HepG2 (cell line): ENCODE measurements around the gene MVP. TPM values are rescaled to one million over a fixed set of nuclear protein-coding genes. Genes with fewer than 3 reads are reported as not detected.

Experiments used
- BRD4 ChIP-seq: sonication (generic); formaldehyde crosslinking; IDR thresholded peaks from 2 replicates; pipeline ENCODE4 v1.4.0; 2020; ENCODE audit warnings: missing genetic modification reagents
- CEBPG ChIP-seq: IDR thresholded peaks from 2 replicates; pipeline ENCODE4 v1.6.1; 2016
- HNRNPH1 ChIP-seq: fragments of 200-400 bp; formaldehyde crosslinking; optimal IDR thresholded peaks from 2 replicates; pipeline ENCODE3; 2017; ENCODE audit warnings: mild to moderate bottlenecking, low read depth, low read length
- MED13 ChIP-seq: sonication (generic); formaldehyde crosslinking; IDR thresholded peaks from 2 replicates; pipeline ENCODE4 v1.5.0; 2020; ENCODE audit warnings: missing genetic modification reagents
- MYNN ChIP-seq: sonication (generic); formaldehyde crosslinking; IDR thresholded peaks from 2 replicates; pipeline ENCODE4 v1.4.0; 2020; ENCODE audit warnings: mild to moderate bottlenecking, low read depth, missing genetic modification reagents
- ONECUT2 ChIP-seq: sonication (generic); formaldehyde crosslinking; IDR thresholded peaks from 2 replicates; pipeline ENCODE4 v1.4.0; 2020; ENCODE audit warnings: missing genetic modification reagents
- PTBP1 ChIP-seq: fragments of 200-400 bp; formaldehyde crosslinking; IDR thresholded peaks from 2 replicates; pipeline ENCODE4 v1.6.1; 2018; ENCODE audit warnings: low read length, low read depth; ENCODE audit not compliant: poor library complexity, severe bottlenecking
- SP140L ChIP-seq: sonication (generic); formaldehyde crosslinking; IDR thresholded peaks from 2 replicates; pipeline ENCODE4 v1.4.0; 2020; ENCODE audit warnings: missing genetic modification reagents, borderline replicate concordance
- ZBTB3 ChIP-seq: sonication (generic); formaldehyde crosslinking; IDR thresholded peaks from 2 replicates; pipeline ENCODE4 v1.4.0; 2020; ENCODE audit warnings: low read depth, mild to moderate bottlenecking, moderate library complexity, missing genetic modification reagents, borderline replicate concordance
- ZNF280D ChIP-seq: sonication (generic); formaldehyde crosslinking; IDR thresholded peaks from 2 replicates; pipeline ENCODE4 v1.5.1; 2020; ENCODE audit warnings: mild to moderate bottlenecking, missing genetic modification reagents
- ZNF30 ChIP-seq: sonication (generic); formaldehyde crosslinking; IDR thresholded peaks from 2 replicates; pipeline ENCODE4 v1.5.0; 2020; ENCODE audit warnings: mild to moderate bottlenecking, missing genetic modification reagents
- ZNF326 ChIP-seq: sonication (generic); formaldehyde crosslinking; IDR thresholded peaks from 2 replicates; pipeline ENCODE4 v1.4.0; 2020; ENCODE audit warnings: missing genetic modification reagents, borderline replicate concordance
- ZNF460 ChIP-seq: sonication (generic); formaldehyde crosslinking; IDR thresholded peaks from 2 replicates; pipeline ENCODE4 v1.5.1; 2020; ENCODE audit warnings: missing genetic modification reagents, mild to moderate bottlenecking, borderline replicate concordance
- ZNF510 ChIP-seq: sonication (generic); formaldehyde crosslinking; IDR thresholded peaks from 2 replicates; pipeline ENCODE4 v1.4.0; 2020; ENCODE audit warnings: low read depth, mild to moderate bottlenecking, missing genetic modification reagents
- ZNF556 ChIP-seq: sonication (generic); formaldehyde crosslinking; IDR thresholded peaks from 2 replicates; pipeline ENCODE4 v1.4.0; 2020; ENCODE audit warnings: mild to moderate bottlenecking, missing genetic modification reagents, borderline replicate concordance
- polyA plus RNA-seq, 8 experiments: library from polyadenylated mRNA; depleted of rRNA in 3 of 8; stranded (reverse) in 7 of 8; unstranded in 1 of 8; fragments of >200 nt; fragmentation: Illumina TruSeq in 4 of 8; extraction: Trizol in 4 of 8; gene quantifications; 2 replicates each; pipeline versions ENCODE4 v1.2.1 to v1.2.3, GENCODE V29; 2011 to 2016; ENCODE audit warnings: low read depth in 4 of 8, missing spikeins in 1 of 8, mixed read lengths in 1 of 8; ENCODE audit not compliant: insufficient read depth in 1 of 8
- total RNA-seq, 5 experiments: library from RNA; depleted of rRNA; stranded (reverse); fragments of >200 nt; fragmentation: Illumina TruSeq; extraction: Trizol; gene quantifications; 2 replicates each; pipeline ENCODE4 v1.2.3, GENCODE V29; 2016; ENCODE audit warnings: low read depth in 1 of 5
- TF ChIP-seq, protein P1 (sequence below): sonication (generic); formaldehyde crosslinking; IDR thresholded peaks from 2 replicates; pipeline ENCODE4 v1.5.0; 2020; ENCODE audit warnings: mild to moderate bottlenecking, missing genetic modification reagents, borderline replicate concordance
- TF ChIP-seq, protein P2 (sequence below): sonication (generic); formaldehyde crosslinking; IDR thresholded peaks from 2 replicates; pipeline ENCODE4 v1.5.0; 2020; ENCODE audit warnings: missing genetic modification reagents, mild to moderate bottlenecking, borderline replicate concordance

The MVP gene
- total and polyA plus RNA-seq, 2 of the 13 experiments (the other 11 are each of a cell fraction or from before 2014, with no cell fraction given) = 22.9 to 43.5 TPM

DNA sequence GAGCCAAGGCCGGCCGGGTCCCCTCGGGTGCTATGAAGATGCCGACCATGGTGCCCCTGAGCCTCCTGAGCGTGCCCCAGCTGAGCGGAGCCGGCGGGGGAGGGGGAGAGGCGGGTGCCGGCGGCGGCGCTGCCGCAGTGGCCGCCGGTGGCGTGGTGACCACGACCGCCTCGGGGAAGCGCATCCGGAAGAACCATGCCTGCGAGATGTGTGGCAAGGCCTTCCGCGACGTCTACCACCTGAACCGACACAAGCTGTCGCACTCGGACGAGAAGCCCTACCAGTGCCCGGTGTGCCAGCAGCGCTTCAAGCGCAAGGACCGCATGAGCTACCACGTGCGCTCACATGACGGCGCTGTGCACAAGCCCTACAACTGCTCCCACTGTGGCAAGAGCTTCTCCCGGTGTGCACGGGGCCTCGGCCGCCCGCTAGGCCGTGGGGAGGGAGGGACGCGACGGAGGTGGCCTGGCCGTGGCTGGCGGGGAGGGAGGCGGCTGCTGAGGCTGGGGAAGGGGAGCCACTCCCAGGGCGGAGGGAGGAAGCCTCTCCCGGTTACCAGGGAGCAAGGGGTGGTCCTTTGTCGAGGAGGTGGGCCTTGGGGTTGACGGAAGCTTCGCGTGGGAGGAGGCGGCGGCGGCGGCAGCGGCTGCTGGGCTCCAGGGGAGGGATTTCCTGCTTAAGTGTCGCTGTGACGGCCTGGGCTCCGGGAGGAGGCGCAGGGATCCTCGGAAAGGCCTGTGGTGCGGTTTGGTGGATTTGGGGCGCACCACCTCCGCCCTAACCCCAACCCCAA, 12.6 kb upstream of the MVP start (continued):
- no peak for TF ChIP-seq ZNF326 (CRISPR knock-in tag)
- TF ChIP-seq ZNF460 (CRISPR knock-in tag) = no peak
- peak; percentile 96 for TF ChIP-seq BRD4
- TF ChIP-seq ZNF30 = peak; percentile 99
- TF ChIP-seq ONECUT2 (CRISPR knock-in tag) = peak; percentile 60
- peak; percentile 99 for TF ChIP-seq ZNF556 (CRISPR knock-in tag)
- 0 out of 2 replicates have a peak, but pooled peaks have one; percentile 35 for TF ChIP-seq CEBPG (CRISPR knock-in tag)
- TF ChIP-seq, protein P1, sequence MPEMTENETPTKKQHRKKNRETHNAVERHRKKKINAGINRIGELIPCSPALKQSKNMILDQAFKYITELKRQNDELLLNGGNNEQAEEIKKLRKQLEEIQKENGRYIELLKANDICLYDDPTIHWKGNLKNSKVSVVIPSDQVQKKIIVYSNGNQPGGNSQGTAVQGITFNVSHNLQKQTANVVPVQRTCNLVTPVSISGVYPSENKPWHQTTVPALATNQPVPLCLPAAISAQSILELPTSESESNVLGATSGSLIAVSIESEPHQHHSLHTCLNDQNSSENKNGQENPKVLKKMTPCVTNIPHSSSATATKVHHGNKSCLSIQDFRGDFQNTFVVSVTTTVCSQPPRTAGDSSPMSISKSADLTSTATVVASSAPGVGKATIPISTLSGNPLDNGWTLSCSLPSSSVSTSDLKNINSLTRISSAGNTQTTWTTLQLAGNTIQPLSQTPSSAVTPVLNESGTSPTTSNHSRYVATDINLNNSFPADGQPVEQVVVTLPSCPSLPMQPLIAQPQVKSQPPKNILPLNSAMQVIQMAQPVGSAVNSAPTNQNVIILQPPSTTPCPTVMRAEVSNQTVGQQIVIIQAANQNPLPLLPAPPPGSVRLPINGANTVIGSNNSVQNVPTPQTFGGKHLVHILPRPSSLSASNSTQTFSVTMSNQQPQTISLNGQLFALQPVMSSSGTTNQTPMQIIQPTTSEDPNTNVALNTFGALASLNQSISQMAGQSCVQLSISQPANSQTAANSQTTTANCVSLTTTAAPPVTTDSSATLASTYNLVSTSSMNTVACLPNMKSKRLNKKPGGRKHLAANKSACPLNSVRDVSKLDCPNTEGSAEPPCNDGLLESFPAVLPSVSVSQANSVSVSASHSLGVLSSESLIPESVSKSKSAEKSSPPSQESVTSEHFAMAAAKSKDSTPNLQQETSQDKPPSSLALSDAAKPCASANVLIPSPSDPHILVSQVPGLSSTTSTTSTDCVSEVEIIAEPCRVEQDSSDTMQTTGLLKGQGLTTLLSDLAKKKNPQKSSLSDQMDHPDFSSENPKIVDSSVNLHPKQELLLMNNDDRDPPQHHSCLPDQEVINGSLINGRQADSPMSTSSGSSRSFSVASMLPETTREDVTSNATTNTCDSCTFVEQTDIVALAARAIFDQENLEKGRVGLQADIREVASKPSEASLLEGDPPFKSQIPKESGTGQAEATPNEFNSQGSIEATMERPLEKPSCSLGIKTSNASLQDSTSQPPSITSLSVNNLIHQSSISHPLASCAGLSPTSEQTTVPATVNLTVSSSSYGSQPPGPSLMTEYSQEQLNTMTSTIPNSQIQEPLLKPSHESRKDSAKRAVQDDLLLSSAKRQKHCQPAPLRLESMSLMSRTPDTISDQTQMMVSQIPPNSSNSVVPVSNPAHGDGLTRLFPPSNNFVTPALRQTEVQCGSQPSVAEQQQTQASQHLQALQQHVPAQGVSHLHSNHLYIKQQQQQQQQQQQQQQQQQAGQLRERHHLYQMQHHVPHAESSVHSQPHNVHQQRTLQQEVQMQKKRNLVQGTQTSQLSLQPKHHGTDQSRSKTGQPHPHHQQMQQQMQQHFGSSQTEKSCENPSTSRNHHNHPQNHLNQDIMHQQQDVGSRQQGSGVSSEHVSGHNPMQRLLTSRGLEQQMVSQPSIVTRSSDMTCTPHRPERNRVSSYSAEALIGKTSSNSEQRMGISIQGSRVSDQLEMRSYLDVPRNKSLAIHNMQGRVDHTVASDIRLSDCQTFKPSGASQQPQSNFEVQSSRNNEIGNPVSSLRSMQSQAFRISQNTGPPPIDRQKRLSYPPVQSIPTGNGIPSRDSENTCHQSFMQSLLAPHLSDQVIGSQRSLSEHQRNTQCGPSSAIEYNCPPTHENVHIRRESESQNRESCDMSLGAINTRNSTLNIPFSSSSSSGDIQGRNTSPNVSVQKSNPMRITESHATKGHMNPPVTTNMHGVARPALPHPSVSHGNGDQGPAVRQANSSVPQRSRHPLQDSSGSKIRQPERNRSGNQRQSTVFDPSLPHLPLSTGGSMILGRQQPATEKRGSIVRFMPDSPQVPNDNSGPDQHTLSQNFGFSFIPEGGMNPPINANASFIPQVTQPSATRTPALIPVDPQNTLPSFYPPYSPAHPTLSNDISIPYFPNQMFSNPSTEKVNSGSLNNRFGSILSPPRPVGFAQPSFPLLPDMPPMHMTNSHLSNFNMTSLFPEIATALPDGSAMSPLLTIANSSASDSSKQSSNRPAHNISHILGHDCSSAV (CRISPR knock-in tag) = no peak
- TF ChIP-seq HNRNPH1 = peak; percentile 24
- TF ChIP-seq SP140L (CRISPR knock-in tag) = no peak
- TF ChIP-seq ZNF510 = peak; percentile 98; the same call in 1 of the 2 replicates
- peak; percentile 86; the same call in 1 of the 2 replicates for TF ChIP-seq MED13 (CRISPR knock-in tag)
- peak; percentile 78; the same call in 1 of the 2 replicates for TF ChIP-seq MYNN (CRISPR knock-in tag)
- TF ChIP-seq ZNF280D (CRISPR knock-in tag) = peak; percentile 98
- TF ChIP-seq, protein P2, sequence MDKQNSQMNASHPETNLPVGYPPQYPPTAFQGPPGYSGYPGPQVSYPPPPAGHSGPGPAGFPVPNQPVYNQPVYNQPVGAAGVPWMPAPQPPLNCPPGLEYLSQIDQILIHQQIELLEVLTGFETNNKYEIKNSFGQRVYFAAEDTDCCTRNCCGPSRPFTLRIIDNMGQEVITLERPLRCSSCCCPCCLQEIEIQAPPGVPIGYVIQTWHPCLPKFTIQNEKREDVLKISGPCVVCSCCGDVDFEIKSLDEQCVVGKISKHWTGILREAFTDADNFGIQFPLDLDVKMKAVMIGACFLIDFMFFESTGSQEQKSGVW (CRISPR knock-in tag) = no peak; the same call in 1 of the 2 replicates
- peak; percentile 94; the same call in 1 of the 2 replicates for TF ChIP-seq ZBTB3 (CRISPR knock-in tag)
- peak; percentile 26 for TF ChIP-seq PTBP1
